Measurements from ENCODE around the gene SH3BP2.
"Not testable (repeated sequence)": the region's sequence is repeated elsewhere in the genome, so short reads cannot be mapped to it uniquely, and the experiment has no call there.

The SH3BP2 gene

GRCh38 chr4:2762486-2763370, 30.2 kb upstream of the SH3BP2 start:
- DNase-seq, result not testable (repeated sequence)

DNA sequence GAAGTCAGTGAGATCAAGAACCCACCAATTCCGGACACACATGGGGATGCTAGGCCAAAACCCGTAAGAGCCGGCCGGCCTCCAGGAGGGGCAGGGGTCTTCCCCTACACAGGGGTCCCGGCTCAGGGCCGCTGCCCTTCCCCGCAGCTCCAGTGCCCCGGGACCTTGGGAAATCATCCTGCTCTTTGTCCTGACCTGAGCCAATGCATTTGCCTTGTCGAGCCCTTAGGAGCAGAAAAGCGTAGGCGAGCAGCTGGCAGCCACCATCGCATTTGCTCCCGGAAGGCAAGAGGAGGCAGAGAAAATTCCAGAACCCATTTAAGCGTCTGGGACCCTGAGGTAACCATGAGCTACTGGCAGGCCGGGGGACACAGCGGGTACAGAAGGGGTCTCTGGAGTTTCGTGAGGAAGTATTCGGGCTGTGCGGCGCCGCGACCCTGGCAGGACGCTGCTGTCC, 29.3 kb upstream of the SH3BP2 start:
- DNase-seq, result no peak

DNA sequence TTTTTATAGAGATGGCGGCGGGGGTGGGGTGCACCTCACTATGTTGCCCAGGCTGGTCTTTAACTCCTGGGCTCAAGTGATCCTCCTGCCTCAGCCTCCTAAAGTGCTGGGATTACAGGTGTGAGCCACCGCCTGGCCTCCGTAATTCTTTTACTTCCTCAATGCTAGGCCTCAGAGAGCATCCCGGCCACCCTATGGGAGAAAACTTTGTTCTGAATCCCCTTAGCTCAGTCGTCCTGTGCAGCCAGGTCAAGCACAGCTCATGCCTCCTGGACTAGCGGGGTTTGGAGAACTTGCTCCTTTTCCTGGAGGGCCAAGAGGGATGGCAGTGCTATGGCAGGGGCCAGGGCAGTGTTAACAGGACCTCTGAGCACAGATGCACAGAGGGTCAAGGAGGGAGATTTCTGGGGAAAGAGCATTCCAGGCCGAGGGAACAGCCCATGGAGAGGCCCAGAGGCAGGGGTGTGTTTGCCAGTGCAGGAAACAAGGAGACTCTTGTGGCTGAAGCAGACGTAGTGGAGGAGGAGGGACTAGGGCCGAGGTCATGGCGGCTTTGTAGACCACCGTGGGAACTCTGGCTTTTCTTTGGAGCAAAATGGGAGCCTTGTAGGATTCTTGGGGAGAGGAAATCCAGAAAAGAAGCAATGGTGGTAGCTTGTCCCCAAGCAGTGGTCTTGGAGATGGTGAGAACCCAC, 26.9 kb upstream of the SH3BP2 start:
- no peak for DNase-seq

DNA sequence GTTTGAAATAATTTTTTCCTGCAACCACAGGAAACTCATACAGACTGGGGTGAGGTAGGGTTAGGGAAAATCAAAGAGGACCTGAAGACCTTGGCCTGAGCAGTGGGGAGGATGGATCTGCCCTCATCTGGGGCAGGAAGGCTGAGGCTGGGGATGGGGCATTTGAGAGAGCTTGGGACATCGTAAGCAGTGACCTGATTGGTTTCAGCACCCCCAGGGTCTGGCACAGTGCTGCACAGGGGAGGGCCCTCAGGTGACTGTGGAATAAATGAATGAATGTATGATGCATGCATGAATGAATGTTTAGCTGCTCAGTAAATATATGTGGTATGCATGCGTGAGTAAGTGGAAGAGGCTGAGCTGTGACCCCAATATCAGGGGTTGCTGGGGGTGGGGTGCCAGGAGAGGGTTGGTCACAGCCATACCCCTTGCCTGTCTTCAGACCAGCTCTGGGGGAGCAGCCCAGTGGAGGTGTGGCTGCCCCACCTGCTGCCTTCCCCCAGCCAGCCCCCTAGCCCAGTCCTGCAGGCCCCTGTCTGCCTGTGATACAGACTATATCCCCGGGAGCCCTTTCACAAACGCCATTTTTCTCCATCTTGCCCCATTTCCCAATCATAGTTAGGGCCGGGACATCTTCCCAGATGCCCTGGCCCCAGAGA, 25.7 kb upstream of the SH3BP2 start:
- no peak for DNase-seq

GRCh38 chr4:2767705-2768074, 25.2 kb upstream of the SH3BP2 start:
- DNase-seq, result no peak

DNA sequence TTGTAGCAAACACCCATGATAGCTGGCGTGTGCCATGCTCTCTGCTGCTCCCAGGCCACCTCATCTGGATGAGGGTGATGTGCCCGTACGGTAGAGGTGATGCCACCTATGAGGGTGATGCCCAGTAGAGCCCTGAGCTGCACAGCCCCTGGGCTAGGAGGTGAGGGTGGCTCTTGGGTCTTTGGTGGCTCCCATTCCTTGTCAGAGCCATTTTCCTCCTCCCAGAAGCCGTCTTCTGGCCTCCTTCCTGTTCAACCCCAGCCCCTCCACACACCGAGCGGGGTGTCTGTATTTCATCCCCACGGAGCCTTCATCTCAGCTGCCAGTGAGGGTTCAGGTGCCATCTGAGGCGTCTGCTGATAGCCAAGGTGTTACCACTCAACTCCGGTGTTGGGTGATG, 24.8 kb upstream of the SH3BP2 start:
- no peak for DNase-seq

GRCh38 chr4:2768921-2769336, 24.0 kb upstream of the SH3BP2 start:
- DNase-seq, result no peak

DNA sequence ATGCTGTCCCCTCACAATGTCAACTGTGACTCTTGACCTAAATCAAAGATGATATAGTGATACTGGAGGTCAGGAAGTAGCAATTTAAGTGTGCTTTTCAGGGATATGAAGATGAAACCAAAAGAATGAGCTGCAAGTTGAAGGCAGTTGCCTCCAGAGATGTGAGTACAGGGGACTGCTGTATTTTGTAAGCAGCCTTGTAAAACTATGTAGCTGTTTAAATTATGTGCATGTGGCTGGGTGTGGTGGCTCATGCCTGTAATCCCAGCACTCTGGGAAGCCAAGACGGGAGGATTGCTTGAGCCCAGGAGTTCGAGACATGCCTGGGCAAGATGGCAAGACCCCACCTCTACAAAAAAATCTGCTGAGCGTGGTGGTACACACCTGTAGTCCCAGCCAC, 21.6 kb upstream of the SH3BP2 start:
- no peak for DNase-seq

GRCh38 chr4:2780643-2781042, 12.2 kb upstream of the SH3BP2 start:
- not testable (repeated sequence) for DNase-seq

DNA sequence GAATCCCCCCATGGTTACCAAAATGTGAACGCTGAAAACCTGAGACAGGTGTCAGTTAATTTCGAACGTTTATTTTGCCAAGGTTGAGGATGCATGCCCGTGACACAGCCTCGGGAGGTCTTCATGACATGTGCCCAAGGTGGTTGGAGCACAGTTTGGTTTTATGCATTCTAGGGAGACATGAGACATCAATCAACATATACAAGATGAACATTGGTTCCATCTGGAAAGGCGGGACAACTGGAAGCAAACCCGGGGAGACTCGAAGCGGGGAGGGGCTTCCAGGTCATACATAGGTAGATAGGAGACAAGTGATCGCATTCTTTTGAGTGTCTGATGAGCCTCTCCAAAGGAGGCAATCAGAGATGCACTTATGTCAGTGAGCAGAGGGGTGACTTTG, 11.0 kb upstream of the SH3BP2 start:
- no peak for DNase-seq

- no peak for DNase-seq
Measured at GRCh38 chr4:2783790-2784189, 9.1 kb upstream of the SH3BP2 start.

DNA sequence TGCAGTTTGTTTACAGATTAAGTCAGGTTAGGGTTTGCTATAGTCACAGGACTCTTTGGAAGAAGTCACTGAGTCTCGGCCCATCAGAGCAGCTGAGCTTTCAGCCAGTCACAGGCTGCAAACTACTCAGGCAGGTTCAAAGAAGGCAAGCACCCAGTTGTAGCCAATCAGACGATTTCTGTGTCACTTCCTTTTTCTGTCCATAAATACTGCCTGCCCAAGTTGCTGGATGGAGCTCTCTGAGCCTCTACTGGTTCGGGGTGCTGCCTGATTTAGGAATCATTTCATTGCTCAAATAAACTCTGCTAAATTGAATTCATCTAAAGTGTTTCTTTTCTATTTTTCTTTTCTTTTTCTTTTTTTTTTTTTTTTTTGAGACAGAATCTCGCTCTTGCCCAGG, 7.3 kb upstream of the SH3BP2 start:
- DNase-seq, result peak; percentile 52

DNA sequence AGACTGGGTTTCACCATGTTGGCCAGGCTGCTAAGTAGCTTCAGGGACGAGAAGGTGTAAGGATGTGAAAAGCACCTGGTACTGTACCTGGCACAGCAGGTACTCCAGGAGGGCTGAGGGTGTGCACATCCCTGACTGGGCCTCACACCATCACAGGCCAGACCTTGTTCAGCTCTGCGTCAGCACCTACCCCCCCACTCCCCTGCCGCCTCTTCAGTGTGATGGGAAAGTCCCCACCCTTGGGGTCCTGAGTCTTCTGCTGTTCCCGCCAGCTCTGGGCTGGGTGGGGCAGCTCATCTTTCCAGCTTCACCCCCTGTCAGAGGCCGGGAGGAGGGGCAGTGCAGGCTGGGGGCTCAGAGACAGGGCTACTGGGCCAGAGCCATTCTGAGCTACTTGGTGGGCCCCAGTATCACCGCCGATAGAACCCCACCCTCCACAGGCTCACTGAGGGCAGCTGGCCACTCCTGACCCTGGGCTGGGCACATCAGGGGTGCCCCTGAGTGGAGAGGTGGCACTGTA, 6.7 kb upstream of the SH3BP2 start:
- no peak for DNase-seq

DNA sequence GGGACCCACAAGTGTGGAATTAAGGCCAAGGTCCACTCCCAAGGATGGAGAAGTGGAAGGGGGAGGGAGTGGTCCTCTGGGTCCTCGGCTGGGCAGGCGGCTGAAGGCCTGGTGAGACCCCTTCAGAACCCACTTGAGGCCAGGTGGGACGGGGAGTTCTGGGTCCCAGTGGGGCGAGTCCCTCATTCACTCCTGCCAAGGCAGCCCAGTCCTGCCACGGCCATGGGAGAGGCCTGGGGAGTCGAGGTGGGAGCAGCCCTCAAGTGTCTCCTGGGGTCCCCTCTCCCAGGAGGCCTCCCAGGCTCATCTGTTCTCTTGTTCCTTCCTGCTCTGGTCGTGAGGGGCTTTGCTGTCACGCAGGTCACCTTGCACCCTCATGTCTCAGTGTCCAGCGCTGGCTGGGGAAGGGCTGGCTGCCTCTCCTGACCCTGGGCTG, 6.1 kb upstream of the SH3BP2 start:
- no peak for DNase-seq

DNA sequence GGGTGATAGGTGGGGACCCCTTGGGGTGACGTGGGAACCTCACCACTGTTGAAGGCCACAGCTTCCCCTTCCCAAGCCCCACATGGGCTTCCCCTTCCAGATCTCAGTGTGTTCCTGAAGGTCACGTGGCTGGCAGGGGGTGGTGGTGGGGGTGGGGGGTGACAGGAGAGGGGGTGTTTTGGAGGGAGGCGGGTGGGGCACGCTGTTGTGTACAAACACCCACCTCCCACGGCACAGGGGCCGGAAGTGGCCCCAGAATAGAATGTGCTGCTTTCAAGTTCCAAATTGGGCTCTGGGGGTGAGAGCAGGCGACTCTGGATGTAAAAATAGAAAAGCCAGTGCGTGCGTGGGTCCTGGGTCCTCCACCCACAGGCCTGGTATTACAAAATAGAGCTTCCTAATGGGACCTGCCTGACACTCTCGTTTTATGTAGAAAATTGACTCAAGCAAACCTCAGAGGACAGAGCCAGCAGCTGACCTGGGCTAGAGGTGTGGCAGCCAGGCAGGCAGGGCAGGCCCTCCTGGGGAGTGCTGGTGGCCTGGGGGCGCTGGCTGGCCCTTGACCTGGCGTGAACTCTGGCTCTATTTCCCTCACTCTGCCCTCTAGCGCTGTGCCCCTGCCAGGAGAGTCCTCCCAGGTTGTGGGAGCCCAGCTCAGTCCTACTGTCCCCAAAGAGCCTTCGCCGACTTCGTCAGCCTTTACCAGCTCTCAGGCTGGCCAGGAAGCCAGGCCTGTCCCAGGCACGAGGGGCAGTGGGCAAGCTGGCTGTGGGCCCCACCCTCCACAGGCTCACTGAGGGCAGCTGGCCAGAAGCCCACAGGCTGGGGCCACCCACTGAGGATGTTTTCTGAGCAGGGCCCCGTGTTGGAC, 5.4 kb upstream of the SH3BP2 start:
- DNase-seq, result no peak

- no peak for DNase-seq
Measured at GRCh38 chr4:2788101-2788500, 4.8 kb upstream of the SH3BP2 start.

DNA sequence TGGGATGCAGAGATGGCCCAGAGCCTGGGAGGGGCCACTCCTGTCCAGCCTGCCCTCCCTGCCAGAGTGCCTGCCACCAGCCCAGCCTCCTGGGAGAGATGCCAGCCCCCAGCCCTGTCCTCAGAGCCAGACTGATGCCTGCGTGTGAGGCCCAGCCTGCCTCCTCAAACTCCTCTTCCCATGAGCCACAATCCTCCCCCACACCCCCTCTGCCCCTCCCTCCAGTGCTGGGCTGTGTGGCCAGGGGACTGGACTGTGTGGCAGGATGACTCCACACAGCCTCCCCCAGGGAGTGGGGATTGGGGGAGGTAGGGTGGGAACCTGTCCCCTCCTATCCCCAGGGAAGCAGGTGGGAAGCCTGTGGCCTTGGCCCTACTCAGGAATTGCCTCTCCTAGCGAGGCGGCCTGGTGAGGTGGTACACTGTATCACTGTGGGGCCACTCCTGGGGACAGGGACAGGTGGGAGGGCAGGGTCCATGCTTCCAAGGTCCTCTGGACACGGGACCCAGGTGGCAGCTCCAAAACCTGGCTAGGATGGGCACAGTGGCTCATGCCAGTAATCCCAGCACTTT, 4.3 kb upstream of the SH3BP2 start:
- no peak for DNase-seq

DNA sequence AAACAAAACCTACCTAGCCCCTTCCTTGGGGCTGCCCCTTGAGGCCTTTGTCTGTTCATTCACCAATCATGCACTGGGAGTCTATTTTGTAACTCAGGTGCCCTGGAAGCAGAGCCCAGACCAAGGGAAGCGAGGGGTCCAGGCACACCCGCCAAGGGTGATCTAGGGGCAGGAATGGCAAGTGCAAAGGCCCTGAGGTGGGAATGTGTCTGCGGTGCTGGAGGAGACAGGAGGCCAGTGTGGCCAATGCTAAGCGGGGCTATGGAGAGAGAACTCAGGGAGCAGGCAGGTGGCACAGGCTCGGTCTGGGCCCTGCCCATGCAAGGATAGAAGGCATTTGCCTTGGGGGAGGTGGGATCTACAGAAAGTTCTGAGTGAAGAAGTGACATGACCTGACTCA, 3.5 kb upstream of the SH3BP2 start:
- DNase-seq, result no peak

DNA sequence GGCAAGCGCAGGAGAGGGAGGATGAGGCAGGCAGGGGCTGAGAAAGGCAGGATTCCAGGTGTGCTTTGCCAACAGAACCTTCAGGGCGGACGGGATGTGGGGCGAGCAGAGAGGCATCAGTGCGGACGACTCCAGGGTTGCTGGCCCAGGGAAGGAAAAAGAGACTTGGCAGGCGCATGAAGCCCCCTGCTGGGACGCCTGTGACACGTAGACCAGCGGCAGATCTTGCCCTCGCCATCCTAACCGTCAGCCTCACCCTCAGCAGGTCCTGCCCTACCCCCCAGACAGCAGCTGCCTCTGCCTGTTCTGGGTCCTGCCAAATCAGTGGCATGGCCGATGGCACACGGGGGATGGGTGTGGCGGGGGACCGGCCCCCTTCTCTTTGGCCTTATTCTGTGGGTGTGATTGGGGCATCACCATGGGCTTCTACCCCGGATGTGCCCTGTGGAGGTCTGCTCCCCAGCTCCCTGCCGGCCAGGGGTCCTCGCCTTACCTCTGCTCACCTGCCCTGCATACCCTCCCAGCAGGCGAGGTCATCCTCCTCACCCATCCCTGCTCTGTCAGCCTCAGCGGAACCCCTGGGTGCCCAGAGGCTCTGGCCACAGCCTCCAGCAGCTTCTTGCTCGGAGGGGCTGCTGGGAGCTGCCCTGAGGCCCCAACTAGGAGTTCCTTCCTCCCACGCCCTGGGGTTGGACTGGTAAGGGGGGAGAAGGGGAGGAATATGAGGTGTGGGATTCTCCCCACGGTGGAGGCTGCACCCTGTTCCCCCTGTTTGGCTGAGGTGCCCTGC, 2.9 kb upstream of the SH3BP2 start:
- DNase-seq, result no peak

DNA sequence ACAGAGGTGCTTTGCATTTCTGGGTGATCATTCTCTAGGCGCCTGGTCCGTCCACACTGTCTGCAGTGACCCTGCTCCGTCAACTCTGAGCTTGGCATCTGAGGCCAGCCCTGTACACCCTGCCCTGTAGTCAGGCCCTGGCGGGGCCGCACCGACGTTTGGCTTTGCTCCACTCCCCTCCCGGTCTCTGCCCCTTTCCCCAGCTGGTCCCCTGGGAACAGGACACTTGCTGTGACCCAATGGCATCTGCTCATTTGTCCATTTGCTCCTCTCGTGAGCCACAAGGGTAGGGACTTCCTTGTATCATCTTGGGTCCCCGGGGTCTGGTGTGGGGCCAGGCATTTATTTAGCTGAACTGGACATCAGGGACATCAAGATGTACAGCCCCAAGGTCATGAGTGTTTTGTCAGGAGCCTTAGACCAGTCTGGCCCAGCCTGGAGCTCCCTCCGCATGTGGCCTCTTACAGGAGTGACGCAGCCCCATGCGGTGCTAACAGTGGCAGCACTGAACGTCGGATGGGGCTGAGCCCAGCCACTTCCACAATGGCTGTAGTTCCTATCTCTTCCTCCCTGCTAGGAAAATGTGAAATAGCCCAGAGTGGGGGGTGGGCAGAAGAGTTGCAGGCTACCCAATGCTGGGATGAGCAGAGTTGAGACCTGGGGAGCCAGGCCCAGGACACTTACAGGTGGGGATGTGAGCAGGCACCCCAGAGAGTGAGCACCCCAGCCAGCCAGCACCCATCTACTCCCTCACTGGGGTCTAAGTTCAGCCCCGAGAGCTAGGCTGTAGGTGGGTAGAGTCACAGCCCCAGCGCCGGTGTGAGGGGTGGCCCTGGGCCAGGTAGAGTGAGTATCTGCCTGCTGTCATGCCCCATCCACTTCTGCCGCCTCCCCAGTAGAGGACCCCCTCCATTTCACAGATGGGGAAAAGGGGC, 2.0 kb upstream of the SH3BP2 start:
- DNase-seq, result no peak
